ENCODE measurements around the gene IQCC. TPM values are rescaled to one million over a fixed set of nuclear protein-coding genes. Genes with fewer than 3 reads are reported as not detected.

Gene IQCC
- polyA plus RNA-seq, 1 experiment: 1.3 TPM

- ChIA-PET POLR2A (interaction anchor here (0.6 kb wide), 1 partner anchor 80 kb away, joined by 4 read pairs; no protein-coding TSS in a partner anchor), CTCF (interaction anchor here (1.1 kb wide), 1 partner anchor 20 kb away, joined by 3 read pairs; no protein-coding TSS in a partner anchor)
- H3K4me3 ChIP-seq (ENCODE audit: low read depth, low read length): no peak overlapping the region
- H3K9me3 ChIP-seq (ENCODE audit: control insufficient read depth, insufficient read depth, low read length): no peaks in the 10 kb centered on the region
- H3K27ac ChIP-seq (ENCODE audit: low read depth, low read length): no peak overlapping the region
- no peak for DNase-seq (ENCODE audit: low read depth, low spot score)
- no peaks in the 10 kb centered on the region for H3K27me3 ChIP-seq (ENCODE audit: control insufficient read depth, insufficient read depth, low read length)
- TF ChIP-seq, protein P1, sequence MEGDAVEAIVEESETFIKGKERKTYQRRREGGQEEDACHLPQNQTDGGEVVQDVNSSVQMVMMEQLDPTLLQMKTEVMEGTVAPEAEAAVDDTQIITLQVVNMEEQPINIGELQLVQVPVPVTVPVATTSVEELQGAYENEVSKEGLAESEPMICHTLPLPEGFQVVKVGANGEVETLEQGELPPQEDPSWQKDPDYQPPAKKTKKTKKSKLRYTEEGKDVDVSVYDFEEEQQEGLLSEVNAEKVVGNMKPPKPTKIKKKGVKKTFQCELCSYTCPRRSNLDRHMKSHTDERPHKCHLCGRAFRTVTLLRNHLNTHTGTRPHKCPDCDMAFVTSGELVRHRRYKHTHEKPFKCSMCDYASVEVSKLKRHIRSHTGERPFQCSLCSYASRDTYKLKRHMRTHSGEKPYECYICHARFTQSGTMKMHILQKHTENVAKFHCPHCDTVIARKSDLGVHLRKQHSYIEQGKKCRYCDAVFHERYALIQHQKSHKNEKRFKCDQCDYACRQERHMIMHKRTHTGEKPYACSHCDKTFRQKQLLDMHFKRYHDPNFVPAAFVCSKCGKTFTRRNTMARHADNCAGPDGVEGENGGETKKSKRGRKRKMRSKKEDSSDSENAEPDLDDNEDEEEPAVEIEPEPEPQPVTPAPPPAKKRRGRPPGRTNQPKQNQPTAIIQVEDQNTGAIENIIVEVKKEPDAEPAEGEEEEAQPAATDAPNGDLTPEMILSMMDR (IDR thresholded peaks at IDR 0.05; ENCODE audit: low read depth, low read length): no peak
Measured at GRCh38 chr1:32194984-32195383, 10.5 kb upstream of the IQCC start.

DNA sequence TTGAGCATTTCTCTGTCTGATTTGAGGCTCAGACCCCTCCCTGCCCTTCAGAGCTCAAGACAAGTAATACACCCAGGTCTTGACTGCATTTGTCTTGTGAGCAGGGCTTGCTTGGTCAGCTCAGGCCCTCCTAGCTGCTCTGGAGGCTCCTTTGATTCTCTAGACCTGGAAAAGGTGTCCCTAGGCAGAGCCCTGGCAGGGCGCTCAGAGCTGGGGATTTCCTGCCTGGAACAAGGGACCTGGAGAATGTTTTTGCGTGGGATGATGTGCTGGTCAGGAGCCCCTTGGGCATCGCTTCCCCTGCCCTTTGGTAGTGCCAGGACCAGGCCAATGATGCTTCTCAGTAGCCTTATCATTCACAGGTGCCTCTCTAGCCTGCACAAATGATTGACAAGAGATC, 9.9 kb upstream of the IQCC start:
- no peaks in the 10 kb centered on the region for H3K9me3 ChIP-seq (ENCODE audit: control insufficient read depth, insufficient read depth, low read length)
- TF ChIP-seq, protein P1 (IDR thresholded peaks at IDR 0.05; ENCODE audit: low read depth, low read length): no peak
- no peaks in the 10 kb centered on the region for H3K27me3 ChIP-seq (ENCODE audit: control insufficient read depth, insufficient read depth, low read length)
- ChIA-PET POLR2A (interaction anchor here (0.6 to 0.7 kb wide), 2 partner anchors 81 to 84 kb away, joined by 4 to 6 read pairs; no protein-coding TSS in a partner anchor), CTCF (interaction anchor here (1.1 kb wide), 1 partner anchor 20 kb away, joined by 3 read pairs; no protein-coding TSS in a partner anchor)
- H3K27ac ChIP-seq (ENCODE audit: low read depth, low read length): no peak overlapping the region
- no peak overlapping the region for H3K4me3 ChIP-seq (ENCODE audit: low read depth, low read length)
- DNase-seq (ENCODE audit: low read depth, low spot score): no peak

- no peak overlapping the region for H3K27ac ChIP-seq (ENCODE audit: low read depth, low read length)
- ChIA-PET CTCF (interaction anchor here (1.1 kb wide), 1 partner anchor 19 kb away, joined by 3 read pairs; no protein-coding TSS in a partner anchor), POLR2A (interaction anchor here (0.7 to 2.2 kb wide), 3 partner anchors 10 to 85 kb away, joined by 6 to 9 read pairs (median 7); no protein-coding TSS in a partner anchor)
- TF ChIP-seq, protein P1 (IDR thresholded peaks at IDR 0.05; ENCODE audit: low read depth, low read length): no peak
- H3K27me3 ChIP-seq (ENCODE audit: control insufficient read depth, insufficient read depth, low read length): no peaks in the 10 kb centered on the region
- no peak overlapping the region for H3K4me3 ChIP-seq (ENCODE audit: low read depth, low read length)
- DNase-seq (ENCODE audit: low read depth, low spot score): no peak
- no peaks in the 10 kb centered on the region for H3K9me3 ChIP-seq (ENCODE audit: control insufficient read depth, insufficient read depth, low read length)
Measured at GRCh38 chr1:32195972-32196823, 9.3 kb upstream of the IQCC start.

- Histone ChIP-seq H3K4me3 (ENCODE audit: low read depth, low read length) (no peak overlapping the region), H3K9me3 (ENCODE audit: control insufficient read depth, insufficient read depth, low read length) (no peaks in the 10 kb centered on the region), H3K27me3 (ENCODE audit: control insufficient read depth, insufficient read depth, low read length) (no peaks in the 10 kb centered on the region), H3K27ac (ENCODE audit: low read depth, low read length) (peak overlapping the region; percentile 21)
- TF ChIP-seq, protein P1 (IDR thresholded peaks at IDR 0.05; ENCODE audit: low read depth, low read length): no peak
- POLR2A ChIA-PET: interaction anchor here (1.7 to 2.2 kb wide), 2 partner anchors 10 to 17 kb away, joined by 7 to 9 read pairs; no protein-coding TSS in a partner anchor
- CTCF ChIA-PET: no interaction called here
- no peak for DNase-seq (ENCODE audit: low read depth, low spot score)
Measured at GRCh38 chr1:32197074-32197473, 8.4 kb upstream of the IQCC start.

DNA sequence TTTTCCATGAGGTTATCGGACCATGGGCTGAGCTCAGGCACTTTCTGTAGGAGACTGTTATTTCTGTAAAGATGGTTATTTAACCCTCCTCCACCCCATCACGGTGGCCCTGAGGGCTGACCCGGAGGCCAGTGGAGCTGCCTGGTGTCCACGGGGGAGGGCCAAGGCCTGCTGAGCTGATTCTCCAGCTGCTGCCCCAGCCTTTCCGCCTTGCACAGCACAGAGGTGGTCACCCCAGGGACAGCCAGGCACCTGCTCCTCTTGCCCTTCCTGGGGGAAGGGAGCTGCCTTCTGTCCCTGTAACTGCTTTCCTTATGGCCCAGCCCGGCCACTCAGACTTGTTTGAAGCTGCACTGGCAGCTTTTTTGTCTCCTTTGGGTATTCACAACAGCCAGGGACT, 7.6 kb upstream of the IQCC start:
- ChIA-PET POLR2A (interaction anchor here (1.7 to 2.2 kb wide), 2 partner anchors 11 to 17 kb away, joined by 7 to 9 read pairs; no protein-coding TSS in a partner anchor), CTCF (no interaction called here)
- H3K4me3 ChIP-seq (ENCODE audit: low read depth, low read length): no peak overlapping the region
- DNase-seq (ENCODE audit: low read depth, low spot score): no peak
- no peak overlapping the region for H3K27ac ChIP-seq (ENCODE audit: low read depth, low read length)
- H3K27me3 ChIP-seq (ENCODE audit: control insufficient read depth, insufficient read depth, low read length): no peaks in the 10 kb centered on the region
- H3K9me3 ChIP-seq (ENCODE audit: control insufficient read depth, insufficient read depth, low read length): no peaks in the 10 kb centered on the region
- TF ChIP-seq, protein P1 (IDR thresholded peaks at IDR 0.05; ENCODE audit: low read depth, low read length): no peak
